GM13976 (cell line): ENCODE measurements around the gene SIGLEC1.
A peak's percentile ranks its signal among the peaks of the same experiment; 100 is the strongest.

Source experiments
- DNase-seq: peaks from one replicate; pipeline ENCODE4 v3.0.0; 2012; ENCODE audit warnings: low spot score
- CTCF ChIP-seq: IDR thresholded peaks from 2 replicates; pipeline ENCODE4 v1.5.1; 2012; ENCODE audit warnings: borderline replicate concordance, mild to moderate bottlenecking; ENCODE audit not compliant: insufficient read depth; ENCODE audit errors: extremely low read depth, missing control alignments, control extremely low read depth
- in situ Hi-C: fragments of 300-500 bp; cut with MboI; formaldehyde crosslinking; loops from one replicate; pipeline ENCODE4 v1.12.0; 2022; ENCODE audit warnings: low sequenced_read_pairs, mixed read lengths, inconsistent platforms; ENCODE audit not compliant: unreplicated experiment

SIGLEC1 gene

GRCh38 chr20:3755814-3756480 lies 43.5 kb upstream of the SIGLEC1 start:
- in situ Hi-C loops: no loop called here
- TF ChIP-seq CTCF: no peak
- DNase-seq: no peak

GRCh38 chr20:3755269-3755668 lies 42.9 kb upstream of the SIGLEC1 start:
- TF ChIP-seq CTCF: no peak
- in situ Hi-C loops: no loop called here
- DNase-seq: no peak

- DNase-seq: no peak
- in situ Hi-C loops: no loop called here
- no peak for TF ChIP-seq CTCF
Measured at GRCh38 chr20:3754276-3754630, 41.9 kb upstream of the SIGLEC1 start.

- in situ Hi-C loops: no loop called here
Measured at GRCh38 chr20:3753501-3754275, 41.3 kb upstream of the SIGLEC1 start.

GRCh38 chr20:3753098-3753497 lies 40.7 kb upstream of the SIGLEC1 start:
- DNase-seq: peak; percentile 86
- TF ChIP-seq CTCF: peak; percentile 72
- in situ Hi-C loops: no loop called here

More at GRCh38 chr20:3753501-3754275, 41.3 kb upstream of the SIGLEC1 start:
- TF ChIP-seq CTCF: no peak
- DNase-seq: no peak

GRCh38 chr20:3752386-3752759 lies 40.0 kb upstream of the SIGLEC1 start:
- no peak for DNase-seq
- in situ Hi-C loops: no loop called here
- no peak for TF ChIP-seq CTCF
